ENCODE results near the gene ADGRA3.
"Not testable (repeated sequence)": the region's sequence is repeated elsewhere in the genome, so short reads cannot be mapped to it uniquely, and the experiment has no call there.

DNA sequence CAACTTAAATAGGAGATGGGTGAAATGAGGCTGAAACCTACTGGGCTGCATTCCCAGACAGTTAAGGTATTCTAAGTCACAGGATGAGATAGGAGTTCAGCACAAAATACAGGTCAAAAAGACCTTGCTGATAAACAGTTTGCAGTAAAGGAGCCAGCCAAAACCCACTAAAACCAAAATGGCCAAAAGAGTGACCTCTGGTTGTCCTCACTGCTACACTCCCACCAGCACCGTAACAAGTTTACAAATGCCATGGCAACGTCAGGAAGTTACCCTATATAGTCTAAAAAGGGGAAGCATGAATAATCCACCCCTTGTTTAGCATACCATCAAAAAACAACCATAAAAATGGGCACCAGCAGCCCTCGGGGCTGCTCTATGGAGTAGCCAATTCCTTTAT is 133.7 kb downstream of the ADGRA3 start:
- TF ChIP-seq, protein P1, sequence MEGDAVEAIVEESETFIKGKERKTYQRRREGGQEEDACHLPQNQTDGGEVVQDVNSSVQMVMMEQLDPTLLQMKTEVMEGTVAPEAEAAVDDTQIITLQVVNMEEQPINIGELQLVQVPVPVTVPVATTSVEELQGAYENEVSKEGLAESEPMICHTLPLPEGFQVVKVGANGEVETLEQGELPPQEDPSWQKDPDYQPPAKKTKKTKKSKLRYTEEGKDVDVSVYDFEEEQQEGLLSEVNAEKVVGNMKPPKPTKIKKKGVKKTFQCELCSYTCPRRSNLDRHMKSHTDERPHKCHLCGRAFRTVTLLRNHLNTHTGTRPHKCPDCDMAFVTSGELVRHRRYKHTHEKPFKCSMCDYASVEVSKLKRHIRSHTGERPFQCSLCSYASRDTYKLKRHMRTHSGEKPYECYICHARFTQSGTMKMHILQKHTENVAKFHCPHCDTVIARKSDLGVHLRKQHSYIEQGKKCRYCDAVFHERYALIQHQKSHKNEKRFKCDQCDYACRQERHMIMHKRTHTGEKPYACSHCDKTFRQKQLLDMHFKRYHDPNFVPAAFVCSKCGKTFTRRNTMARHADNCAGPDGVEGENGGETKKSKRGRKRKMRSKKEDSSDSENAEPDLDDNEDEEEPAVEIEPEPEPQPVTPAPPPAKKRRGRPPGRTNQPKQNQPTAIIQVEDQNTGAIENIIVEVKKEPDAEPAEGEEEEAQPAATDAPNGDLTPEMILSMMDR (IDR thresholded peaks at IDR 0.05): not testable (repeated sequence)
- not testable (repeated sequence) for TF ChIP-seq POLR2A (IDR thresholded peaks at IDR 0.05)
